Activated CD4-positive, alpha-beta T cell treated with anti-CD3 and anti-CD28 coated beads, Interleukin-2, amount 10 ng/mL, durations not matched to agents 7 days and 5 days (primary cell): ENCODE data around the gene SMC1A. TPM values are rescaled to one million over a fixed set of nuclear protein-coding genes. Genes with fewer than 3 reads are reported as not detected.
"Not testable (repeated sequence)": the region's sequence is repeated elsewhere in the genome, so short reads cannot be mapped to it uniquely, and the experiment has no call there.

Source experiments
- CTCF ChIA-PET: fragments of 350-600 bp; sonication (Branson Sonifier 250); formaldehyde crosslinking; loops from one replicate; lab custom pipeline; 2021; ENCODE audit warnings: antibody characterized with exemption; lab: Charles Lee
- POLR2A ChIA-PET: fragments of 350-600 bp; sonication (Branson Sonifier 250); formaldehyde crosslinking; loops from one replicate; lab custom pipeline; 2021; ENCODE audit warnings: antibody characterized with exemption; lab: Charles Lee
- DNase-seq: peaks from one replicate; pipeline ENCODE4 v3.0.0-alpha.2; 2020
- H3K27ac Mint-ChIP-seq: one replicate; pipeline ENCODE4 v1.8.0; 2021; ENCODE audit warnings: mild to moderate bottlenecking, moderate library complexity, mixed read lengths
- H3K27me3 Mint-ChIP-seq: one replicate; pipeline ENCODE4 v1.8.0; 2021; ENCODE audit warnings: mixed read lengths
- H3K36me3 Mint-ChIP-seq: one replicate; pipeline ENCODE4 v1.8.0; 2021; ENCODE audit warnings: low read depth, mixed read lengths
- H3K4me1 Mint-ChIP-seq: one replicate; pipeline ENCODE4 v1.8.0; 2021; ENCODE audit warnings: mixed read lengths
- H3K4me3 Mint-ChIP-seq: one replicate; pipeline ENCODE4 v1.8.0; 2021; ENCODE audit warnings: mild to moderate bottlenecking, moderate library complexity, mixed read lengths
- H3K9me3 Mint-ChIP-seq: one replicate; pipeline ENCODE4 v1.8.0; 2021; ENCODE audit warnings: mixed read lengths
- total RNA-seq, 2 experiments: library from RNA; stranded (reverse); gene quantifications; one replicate each; pipeline ENCODE4 v1.2.3, GENCODE V29; 2021

SMC1A gene
- total RNA-seq, 2 experiments from 2014 or later, result 157 to 159 TPM

- H3K36me3 Mint-ChIP-seq, H3K9me3 Mint-ChIP-seq, H3K27ac Mint-ChIP-seq, H3K27me3 Mint-ChIP-seq, POLR2A ChIA-PET, DNase-seq, H3K4me1 Mint-ChIP-seq, H3K4me3 Mint-ChIP-seq: not testable (repeated sequence)
- CTCF ChIA-PET, result interaction anchor here (0.8 kb wide), 1 partner anchor 13 kb away, joined by 3 read pairs; no protein-coding TSS in a partner anchor
These were observed 56.0 kb downstream of the SMC1A start for GRCh38 chrX:53366454-53366853.

DNA sequence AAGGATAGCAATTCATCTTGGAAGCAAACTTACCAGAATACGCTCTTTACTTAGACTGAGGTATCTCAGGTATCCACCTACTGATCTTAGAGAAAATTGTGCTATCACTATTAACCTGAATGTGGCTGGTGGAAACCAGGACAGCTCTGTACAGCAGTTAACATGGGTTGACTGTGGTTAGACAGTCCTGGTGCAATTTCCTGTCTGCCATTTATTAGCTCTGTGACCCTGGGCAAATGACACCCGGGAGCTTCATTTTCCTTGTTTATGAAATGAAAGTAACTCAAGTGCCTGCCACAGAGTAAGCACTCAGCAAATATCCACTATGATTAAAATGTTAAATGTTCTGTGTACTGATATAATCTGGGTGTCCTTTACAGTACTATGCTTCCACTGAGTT, 60.0 kb downstream of the SMC1A start:
- Mint-ChIP-seq H3K27me3 (no peaks in the 10 kb centered on the region), H3K36me3 (no peaks in the 10 kb centered on the region), H3K27ac (no peak overlapping the region), H3K4me1 (no peaks in the 10 kb centered on the region), H3K4me3 (no peak overlapping the region), H3K9me3 (no peaks in the 10 kb centered on the region)
- no peak for DNase-seq
- CTCF ChIA-PET, result no interaction called here
- POLR2A ChIA-PET, result no interaction called here

- no peak overlapping the region for H3K4me3 Mint-ChIP-seq
- ChIA-PET POLR2A (no interaction called here), CTCF (no interaction called here)
- DNase-seq, result no peak
- no peaks in the 10 kb centered on the region for H3K4me1 Mint-ChIP-seq
- H3K9me3 Mint-ChIP-seq, result no peaks in the 10 kb centered on the region
- H3K27ac Mint-ChIP-seq, result no peak overlapping the region
- no peaks in the 10 kb centered on the region for H3K36me3 Mint-ChIP-seq
- H3K27me3 Mint-ChIP-seq, result no peaks in the 10 kb centered on the region
These were observed 64.5 kb downstream of the SMC1A start for GRCh38 chrX:53357799-53358530.

GRCh38 chrX:53356186-53356585, 66.3 kb downstream of the SMC1A start:
- POLR2A ChIA-PET, result no interaction called here
- no peaks in the 10 kb centered on the region for H3K36me3 Mint-ChIP-seq
- H3K4me1 Mint-ChIP-seq, result no peaks in the 10 kb centered on the region
- H3K9me3 Mint-ChIP-seq, result no peaks in the 10 kb centered on the region
- no peak overlapping the region for H3K27ac Mint-ChIP-seq
- H3K27me3 Mint-ChIP-seq, result no peaks in the 10 kb centered on the region
- DNase-seq, result no peak
- no peak overlapping the region for H3K4me3 Mint-ChIP-seq
- CTCF ChIA-PET, result no interaction called here

- Mint-ChIP-seq H3K27me3 (no peaks in the 10 kb centered on the region), H3K4me3 (no peak overlapping the region), H3K9me3 (no peaks in the 10 kb centered on the region), H3K27ac (no peak overlapping the region), H3K36me3 (no peaks in the 10 kb centered on the region), H3K4me1 (no peaks in the 10 kb centered on the region)
- no peak for DNase-seq
- ChIA-PET CTCF (no interaction called here), POLR2A (no interaction called here)
These were observed 67.8 kb downstream of the SMC1A start for GRCh38 chrX:53354669-53355068.

GRCh38 chrX:53347948-53348347, 74.5 kb downstream of the SMC1A start:
- no peaks in the 10 kb centered on the region for H3K9me3 Mint-ChIP-seq
- no peaks in the 10 kb centered on the region for H3K4me1 Mint-ChIP-seq
- H3K36me3 Mint-ChIP-seq, result no peaks in the 10 kb centered on the region
- CTCF ChIA-PET, result no interaction called here
- H3K4me3 Mint-ChIP-seq, result no peak overlapping the region
- no peak overlapping the region for H3K27ac Mint-ChIP-seq
- POLR2A ChIA-PET, result no interaction called here
- H3K27me3 Mint-ChIP-seq, result peaks cover 8% of the 10 kb centered on the region
- no peak for DNase-seq

DNA sequence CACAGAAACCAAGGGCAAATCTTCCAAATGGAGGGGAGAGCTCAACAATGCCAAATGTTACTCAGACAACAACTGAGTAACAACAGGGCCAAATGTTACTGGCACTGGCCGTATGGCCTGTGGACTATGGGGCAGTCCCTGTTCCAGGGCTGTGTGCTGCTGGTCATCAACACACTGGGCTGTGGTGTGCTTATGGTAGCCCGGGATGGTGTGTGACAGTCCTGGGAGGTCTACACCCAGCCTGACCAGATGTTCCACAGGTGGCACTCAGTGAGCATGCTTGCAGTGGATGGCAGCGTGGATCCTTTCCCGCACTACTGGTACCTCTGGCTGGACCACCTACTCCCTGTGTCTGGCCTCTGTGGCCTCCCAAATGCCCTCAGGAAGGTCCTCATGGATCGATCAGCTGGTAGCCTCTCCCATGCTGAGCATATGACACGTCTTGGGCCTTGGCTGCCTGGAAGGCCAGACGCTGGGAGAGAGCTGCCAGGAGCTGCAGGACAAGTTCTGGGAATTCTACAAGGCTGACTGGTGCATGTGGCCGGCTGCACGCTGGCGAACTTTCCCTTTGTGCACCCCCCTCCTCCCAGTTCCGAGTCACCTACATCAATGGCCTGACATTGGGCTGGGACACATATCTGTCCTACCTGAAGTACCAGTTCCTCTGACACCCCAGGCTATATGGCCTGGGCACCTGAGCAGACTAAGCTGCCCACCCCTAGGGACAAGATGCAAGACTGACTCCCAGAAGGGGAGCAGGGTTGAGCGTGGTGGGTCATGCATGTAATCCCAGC, 81.4 kb downstream of the SMC1A start:
- Mint-ChIP-seq H3K9me3 (no peaks in the 10 kb centered on the region), H3K4me3 (no peak overlapping the region), H3K36me3 (no peaks in the 10 kb centered on the region), H3K27ac (no peak overlapping the region), H3K4me1 (no peaks in the 10 kb centered on the region), H3K27me3 (peaks cover 2% of the 10 kb centered on the region)
- CTCF ChIA-PET, result interaction anchor here (0.6 to 1.6 kb wide), 4 partner anchors 12 to 48 kb away, joined by 3 to 5 read pairs (median 4); no protein-coding TSS in a partner anchor
- POLR2A ChIA-PET, result no interaction called here
- no peak for DNase-seq

DNA sequence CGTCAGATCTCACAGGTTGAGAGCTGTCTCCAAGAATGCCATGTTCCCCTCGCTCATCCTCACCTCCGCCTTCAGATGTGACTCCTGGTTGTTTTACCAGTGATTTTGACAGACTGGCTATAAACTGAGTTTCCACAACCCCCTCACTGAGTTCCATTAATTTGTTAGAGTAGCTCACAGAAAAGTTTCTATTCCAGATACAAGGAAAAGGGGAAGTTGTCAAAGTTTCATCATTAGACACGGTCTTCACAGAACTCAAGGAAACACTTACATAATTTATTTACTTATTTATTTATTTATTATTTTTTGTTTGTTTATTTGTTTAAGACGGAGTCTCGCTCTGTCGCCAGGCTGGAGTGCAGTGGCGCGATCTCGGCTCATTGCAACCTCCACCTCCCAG, 85.4 kb downstream of the SMC1A start:
- CTCF ChIA-PET, result interaction anchor here (1.1 to 1.2 kb wide), 2 partner anchors 20 to 24 kb away, joined by 3 to 4 read pairs; no protein-coding TSS in a partner anchor
- Mint-ChIP-seq H3K36me3 (no peaks in the 10 kb centered on the region), H3K9me3 (no peaks in the 10 kb centered on the region), H3K4me3 (no peak overlapping the region), H3K27me3 (peaks cover 14% of the 10 kb centered on the region), H3K27ac (no peak overlapping the region), H3K4me1 (no peaks in the 10 kb centered on the region)
- POLR2A ChIA-PET, result no interaction called here
- no peak for DNase-seq

DNA sequence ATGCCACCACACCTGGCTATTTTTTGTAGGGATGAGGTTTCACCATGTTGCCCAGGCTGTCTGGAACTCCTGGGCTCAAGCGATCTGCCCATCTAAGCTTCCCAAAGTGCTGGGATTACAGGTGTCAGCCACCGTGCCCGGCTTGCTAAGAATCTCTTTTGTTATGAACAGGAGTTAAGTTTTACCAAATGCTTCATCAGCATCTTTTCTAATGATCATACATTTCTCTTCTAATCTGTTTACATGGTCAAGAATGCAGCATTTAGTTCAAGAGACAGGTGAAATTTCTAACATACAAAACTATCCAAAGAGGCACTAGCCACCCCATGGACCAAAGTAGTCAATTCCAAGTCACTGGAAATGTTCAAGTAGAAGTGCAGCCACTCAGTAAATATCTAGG, 88.6 kb downstream of the SMC1A start:
- no peak overlapping the region for H3K27ac Mint-ChIP-seq
- no peaks in the 10 kb centered on the region for H3K4me1 Mint-ChIP-seq
- ChIA-PET POLR2A (no interaction called here), CTCF (interaction anchor here (0.6 kb wide), 1 partner anchor 1932 kb away, joined by 3 read pairs; no protein-coding TSS in a partner anchor)
- peaks cover 17% of the 10 kb centered on the region for H3K27me3 Mint-ChIP-seq
- no peak for DNase-seq
- H3K36me3 Mint-ChIP-seq, result no peaks in the 10 kb centered on the region
- H3K4me3 Mint-ChIP-seq, result no peak overlapping the region
- H3K9me3 Mint-ChIP-seq, result no peaks in the 10 kb centered on the region

DNA sequence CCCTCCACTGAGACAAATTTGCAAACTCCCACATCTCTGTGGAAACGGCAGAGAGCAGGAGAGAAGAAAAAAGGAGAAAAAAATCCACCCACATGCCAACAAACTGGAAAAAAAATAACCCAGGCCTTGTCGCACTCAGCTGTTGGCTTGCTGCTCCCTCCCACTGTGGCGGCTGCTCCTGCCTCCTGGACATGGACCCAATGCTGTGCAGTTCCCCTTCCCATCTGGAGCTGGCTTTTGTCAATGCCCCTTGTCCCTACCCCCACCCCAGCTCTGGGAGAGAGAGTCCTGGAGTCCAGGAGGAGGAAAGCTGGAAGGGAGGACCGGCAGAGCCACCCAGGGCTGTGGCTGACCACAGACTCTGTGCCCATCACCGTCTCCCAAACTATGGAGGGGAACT, 90.2 kb downstream of the SMC1A start:
- Mint-ChIP-seq H3K36me3 (no peaks in the 10 kb centered on the region), H3K27me3 (peaks cover 29% of the 10 kb centered on the region), H3K4me3 (no peak overlapping the region), H3K27ac (no peak overlapping the region), H3K9me3 (no peaks in the 10 kb centered on the region), H3K4me1 (no peaks in the 10 kb centered on the region)
- ChIA-PET CTCF (interaction anchor here (0.8 to 1.6 kb wide), 6 partner anchors 11 to 150 kb away, joined by 3 to 4 read pairs (median 3); no protein-coding TSS in a partner anchor), POLR2A (no interaction called here)
- no peak for DNase-seq

- Mint-ChIP-seq H3K9me3 (no peaks in the 10 kb centered on the region), H3K4me3 (no peak overlapping the region), H3K36me3 (no peaks in the 10 kb centered on the region), H3K27me3 (peaks cover 38% of the 10 kb centered on the region), H3K27ac (no peak overlapping the region), H3K4me1 (no peaks in the 10 kb centered on the region)
- ChIA-PET POLR2A (no interaction called here), CTCF (interaction anchor here (1.7 kb wide), 1 partner anchor 12 kb away, joined by 5 read pairs; no protein-coding TSS in a partner anchor)
- no peak for DNase-seq
These were observed 92.1 kb downstream of the SMC1A start for GRCh38 chrX:53330331-53330730.

DNA sequence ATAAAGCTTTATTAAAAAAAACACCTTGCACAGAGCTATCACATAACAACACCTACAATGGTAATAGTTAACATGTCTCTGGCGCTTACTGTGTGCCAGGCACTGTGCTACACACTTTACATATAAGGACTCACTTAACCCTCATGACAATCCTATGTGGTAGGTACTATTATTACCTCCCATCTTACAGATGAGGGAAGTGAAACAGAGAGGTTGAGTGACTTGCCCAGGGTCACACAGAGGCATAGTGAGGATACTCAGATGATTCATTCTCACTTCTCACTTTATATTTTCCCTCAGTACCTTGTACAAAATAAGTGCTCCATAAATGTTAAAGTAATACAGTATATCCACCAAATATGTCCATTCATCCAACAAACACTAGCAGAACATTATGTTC, 97.7 kb downstream of the SMC1A start:
- H3K4me3 Mint-ChIP-seq, result no peak overlapping the region
- no peak overlapping the region for H3K27ac Mint-ChIP-seq
- CTCF ChIA-PET, result no interaction called here
- H3K4me1 Mint-ChIP-seq, result peaks cover 12% of the 10 kb centered on the region
- no peaks in the 10 kb centered on the region for H3K9me3 Mint-ChIP-seq
- DNase-seq, result no peak
- H3K36me3 Mint-ChIP-seq, result no peaks in the 10 kb centered on the region
- H3K27me3 Mint-ChIP-seq, result peaks cover 60% of the 10 kb centered on the region
- POLR2A ChIA-PET, result no interaction called here
